ENCODE data around the gene TEX9.
"Not testable (repeated sequence)": the region's sequence is repeated elsewhere in the genome, so short reads cannot be mapped to it uniquely, and the experiment has no call there.

TEX9 gene

GRCh38 chr15:56365075-56365711 is at the start of gene TEX9:
TSS of gene TEX9 (plus strand) at chr15:56365426. CDS start at chr15:56365451, 25 bp downstream.
- DNase-seq: no peak

GRCh38 chr15:56316561-56316960 is 48.7 kb upstream of the TEX9 start:
- not testable (repeated sequence) for DNase-seq

- DNase-seq: no peak
Observed at GRCh38 chr15:56320316-56320715, 44.9 kb upstream of the TEX9 start.

GRCh38 chr15:56320861-56321260 is 44.4 kb upstream of the TEX9 start:
- no peak for DNase-seq

GRCh38 chr15:56322444-56322843 is 42.8 kb upstream of the TEX9 start:
- no peak for DNase-seq

- no peak for DNase-seq
Observed at GRCh38 chr15:56323435-56323834, 41.8 kb upstream of the TEX9 start.

- DNase-seq: no peak
Observed at GRCh38 chr15:56325186-56325585, 40.0 kb upstream of the TEX9 start.

GRCh38 chr15:56327721-56328502 is 37.3 kb upstream of the TEX9 start:
- DNase-seq: no peak

GRCh38 chr15:56337084-56337725 is 28.0 kb upstream of the TEX9 start:
- DNase-seq: no peak

GRCh38 chr15:56339594-56339993 is 25.6 kb upstream of the TEX9 start:
- DNase-seq: no peak

- no peak for DNase-seq
Observed at GRCh38 chr15:56341201-56341600, 24.0 kb upstream of the TEX9 start.

- DNase-seq: no peak
Observed at GRCh38 chr15:56342653-56343052, 22.6 kb upstream of the TEX9 start.

- no peak for DNase-seq
Observed at GRCh38 chr15:56343879-56344278, 21.3 kb upstream of the TEX9 start.

- no peak for DNase-seq
Observed at GRCh38 chr15:56344336-56344735, 20.9 kb upstream of the TEX9 start.

- no peak for DNase-seq
Observed at GRCh38 chr15:56346414-56346813, 18.8 kb upstream of the TEX9 start.

GRCh38 chr15:56349554-56349953 is 15.7 kb upstream of the TEX9 start:
- DNase-seq: no peak

- no peak for DNase-seq
Observed at GRCh38 chr15:56351353-56351752, 13.9 kb upstream of the TEX9 start.

- DNase-seq: no peak
Observed at GRCh38 chr15:56351957-56352506, 13.2 kb upstream of the TEX9 start.

- DNase-seq: no peak
Observed at GRCh38 chr15:56353119-56353518, 12.1 kb upstream of the TEX9 start.

- no peak for DNase-seq
Observed at GRCh38 chr15:56353740-56354139, 11.5 kb upstream of the TEX9 start.

- no peak for DNase-seq
Observed at GRCh38 chr15:56356616-56357015, 8.6 kb upstream of the TEX9 start.

GRCh38 chr15:56358604-56359003 is 6.6 kb upstream of the TEX9 start:
- DNase-seq: no peak

- no peak for DNase-seq
Observed at GRCh38 chr15:56361987-56362386, 3.2 kb upstream of the TEX9 start.

GRCh38 chr15:56366211-56366610 is 985 bp downstream of the TEX9 start:
- DNase-seq: no peak
